Activated naive CD8-positive, alpha-beta T cell treated with anti-CD3 and anti-CD28 coated beads, Interleukin-2, amount 10 ng/mL, durations not matched to agents 7 days and 5 days (primary cell): ENCODE data around the gene SLC8A1. TPM values are rescaled to one million over a fixed set of nuclear protein-coding genes. Genes with fewer than 3 reads are reported as not detected.

Source experiments
- ATAC-seq: fragments of 150-1000 bp; cut with Tn5 transposase; one replicate; pipeline ENCODE4 v1.10.0; 2021; ENCODE audit warnings: low read depth, moderate library complexity
- POLR2A ChIA-PET: fragments of 350-600 bp; sonication (Branson Sonifier 250); formaldehyde crosslinking; loops from one replicate; lab custom pipeline; 2021; ENCODE audit warnings: antibody characterized with exemption; lab: Charles Lee
- DNase-seq: peaks from one replicate; pipeline ENCODE4 v3.0.0; 2021
- H3K27ac Mint-ChIP-seq: one replicate; pipeline ENCODE4 v1.8.0; 2022; ENCODE audit warnings: mild to moderate bottlenecking, mixed read lengths
- H3K27me3 Mint-ChIP-seq: one replicate; pipeline ENCODE4 v1.8.0; 2022; ENCODE audit warnings: mild to moderate bottlenecking, moderate library complexity, mixed read lengths
- H3K36me3 Mint-ChIP-seq: one replicate; pipeline ENCODE4 v1.8.0; 2021; ENCODE audit warnings: mild to moderate bottlenecking, mixed read lengths
- H3K4me1 Mint-ChIP-seq: one replicate; pipeline ENCODE4 v1.8.0; 2021; ENCODE audit warnings: mixed read lengths
- H3K4me3 Mint-ChIP-seq: one replicate; pipeline ENCODE4 v1.8.0; 2022; ENCODE audit warnings: mild to moderate bottlenecking, moderate library complexity, mixed read lengths
- H3K9me3 Mint-ChIP-seq: one replicate; pipeline ENCODE4 v1.8.0; 2021; ENCODE audit warnings: mixed read lengths
- total RNA-seq, 2 experiments: library from RNA; stranded (reverse); gene quantifications; one replicate each; pipeline ENCODE4 v1.2.3, GENCODE V29; 2021

Gene SLC8A1
- total RNA-seq, 2 experiments from 2014 or later = 0.68 to 0.75 TPM

DNA sequence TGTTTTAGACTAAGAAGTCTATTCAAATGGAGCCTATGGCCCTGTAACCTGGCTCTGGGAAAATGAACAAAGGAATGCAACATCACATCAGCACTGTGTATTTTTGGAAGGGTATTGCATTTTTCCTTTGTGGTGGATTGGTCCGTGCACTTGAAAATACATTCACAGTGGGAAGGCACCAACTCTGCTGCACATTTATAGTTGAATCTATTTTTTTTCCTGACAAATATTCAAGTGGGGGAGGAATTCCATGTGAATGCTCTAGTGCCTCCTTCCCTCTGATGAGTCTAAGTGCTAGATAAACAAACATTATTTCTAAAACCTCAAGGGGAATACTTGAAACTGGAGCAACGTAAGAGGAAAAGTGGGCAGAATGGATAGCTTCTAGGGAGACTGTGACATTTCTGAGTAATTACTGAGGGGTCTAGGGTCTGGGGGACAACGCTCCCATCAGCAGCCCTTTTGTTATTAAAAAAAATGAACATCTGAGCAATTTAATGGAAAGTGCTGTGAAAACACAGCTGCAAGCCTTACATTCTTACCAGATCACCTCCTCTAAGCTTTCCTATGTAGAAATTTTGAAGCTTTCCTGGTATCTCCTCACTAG lies 208.2 kb downstream of the SLC8A1 start:
- H3K4me1 Mint-ChIP-seq = no peaks in the 10 kb centered on the region
- POLR2A ChIA-PET = no interaction called here
- H3K9me3 Mint-ChIP-seq = no peaks in the 10 kb centered on the region
- ATAC-seq (no peak), DNase-seq (no peak)
- peaks cover 3% of the 10 kb centered on the region for H3K27me3 Mint-ChIP-seq
- no peak overlapping the region for H3K27ac Mint-ChIP-seq
- no peaks in the 10 kb centered on the region for H3K36me3 Mint-ChIP-seq
- H3K4me3 Mint-ChIP-seq = no peak overlapping the region

- no peak overlapping the region for H3K4me3 Mint-ChIP-seq
- H3K36me3 Mint-ChIP-seq = no peaks in the 10 kb centered on the region
- ATAC-seq (no peak), DNase-seq (no peak)
- H3K9me3 Mint-ChIP-seq = no peaks in the 10 kb centered on the region
- H3K27me3 Mint-ChIP-seq = peaks cover 3% of the 10 kb centered on the region
- H3K4me1 Mint-ChIP-seq = no peaks in the 10 kb centered on the region
- POLR2A ChIA-PET = no interaction called here
- no peak overlapping the region for H3K27ac Mint-ChIP-seq
These were observed 209.6 kb downstream of the SLC8A1 start for GRCh38 chr2:40242315-40242714.

GRCh38 chr2:40240070-40240469 lies 211.8 kb downstream of the SLC8A1 start:
- Mint-ChIP-seq H3K4me3 (no peak overlapping the region), H3K27ac (no peak overlapping the region), H3K36me3 (no peaks in the 10 kb centered on the region), H3K27me3 (peaks cover 3% of the 10 kb centered on the region), H3K9me3 (no peaks in the 10 kb centered on the region), H3K4me1 (no peaks in the 10 kb centered on the region)
- ATAC-seq (no peak), DNase-seq (no peak)
- POLR2A ChIA-PET = no interaction called here

DNA sequence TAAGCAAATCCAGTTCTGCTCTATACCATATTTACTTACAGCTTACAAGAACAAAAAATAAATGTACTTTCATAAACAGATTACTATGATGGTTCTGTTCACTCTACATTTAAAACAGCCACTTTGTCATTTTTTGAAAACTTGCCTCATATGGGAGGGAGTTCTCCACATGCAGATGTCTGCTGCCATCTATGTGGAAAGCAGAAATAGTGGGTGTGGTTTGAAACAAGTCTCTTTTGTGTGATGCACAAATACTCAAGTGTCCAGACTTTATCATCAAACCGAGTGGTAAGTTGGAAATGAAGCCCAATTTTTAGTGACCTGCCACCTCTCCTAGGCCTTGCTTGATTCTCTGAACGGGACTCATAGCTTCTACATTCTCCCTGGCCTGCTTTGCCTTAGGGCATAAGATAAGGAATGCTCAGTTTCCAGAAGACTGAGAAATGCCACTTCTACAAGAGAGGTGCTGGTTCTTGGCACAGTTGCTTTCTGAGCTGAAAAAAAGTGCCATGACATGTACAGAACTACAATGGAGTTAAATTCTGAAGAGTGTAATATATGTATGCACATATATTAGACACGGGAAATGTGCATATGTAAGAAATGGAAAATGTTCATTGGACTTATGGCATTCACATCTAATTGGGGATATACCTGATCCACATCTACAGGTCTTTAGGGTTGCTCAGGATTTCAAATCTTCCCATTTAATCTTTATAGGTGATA lies 221.0 kb downstream of the SLC8A1 start:
- H3K4me3 Mint-ChIP-seq = no peak overlapping the region
- no peaks in the 10 kb centered on the region for H3K36me3 Mint-ChIP-seq
- no peaks in the 10 kb centered on the region for H3K9me3 Mint-ChIP-seq
- ATAC-seq = no peak
- H3K27ac Mint-ChIP-seq = no peak overlapping the region
- H3K4me1 Mint-ChIP-seq = no peaks in the 10 kb centered on the region
- no peaks in the 10 kb centered on the region for H3K27me3 Mint-ChIP-seq
- no peak for DNase-seq
- POLR2A ChIA-PET = no interaction called here

DNA sequence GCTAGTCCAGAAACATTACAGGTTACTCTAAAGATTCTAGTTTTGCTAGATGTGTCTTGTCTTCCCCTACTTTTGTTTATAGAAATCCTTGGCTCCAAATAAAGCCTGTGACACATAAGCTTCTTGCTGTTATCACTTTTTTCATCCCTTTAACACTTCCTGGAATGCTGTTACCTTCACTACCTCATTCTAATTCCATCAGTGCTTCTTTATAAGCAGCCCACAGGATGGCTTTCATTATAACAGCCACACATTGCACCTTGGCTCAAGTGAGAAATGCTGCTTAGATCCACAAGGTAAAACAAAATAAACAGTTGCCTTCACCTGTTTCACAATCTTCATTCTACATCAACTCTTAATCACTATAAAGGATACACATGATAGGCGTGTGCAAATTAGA lies 221.7 kb downstream of the SLC8A1 start:
- H3K4me1 Mint-ChIP-seq = no peaks in the 10 kb centered on the region
- DNase-seq (no peak), ATAC-seq (no peak)
- H3K27me3 Mint-ChIP-seq = no peaks in the 10 kb centered on the region
- no peak overlapping the region for H3K4me3 Mint-ChIP-seq
- no peak overlapping the region for H3K27ac Mint-ChIP-seq
- no peaks in the 10 kb centered on the region for H3K9me3 Mint-ChIP-seq
- POLR2A ChIA-PET = no interaction called here
- no peaks in the 10 kb centered on the region for H3K36me3 Mint-ChIP-seq

GRCh38 chr2:40228310-40228709 lies 223.6 kb downstream of the SLC8A1 start:
- Mint-ChIP-seq H3K4me1 (no peaks in the 10 kb centered on the region), H3K4me3 (no peak overlapping the region), H3K27me3 (no peaks in the 10 kb centered on the region), H3K9me3 (no peaks in the 10 kb centered on the region), H3K36me3 (no peaks in the 10 kb centered on the region), H3K27ac (no peak overlapping the region)
- POLR2A ChIA-PET = no interaction called here
- ATAC-seq = no peak
- no peak for DNase-seq

- Mint-ChIP-seq H3K9me3 (peaks cover 2% of the 10 kb centered on the region), H3K27ac (no peak overlapping the region), H3K27me3 (no peaks in the 10 kb centered on the region), H3K36me3 (no peaks in the 10 kb centered on the region), H3K4me3 (no peak overlapping the region), H3K4me1 (no peaks in the 10 kb centered on the region)
- DNase-seq (no peak), ATAC-seq (no peak)
- POLR2A ChIA-PET = no interaction called here
These were observed 224.7 kb downstream of the SLC8A1 start for GRCh38 chr2:40227210-40227609.

- Mint-ChIP-seq H3K27ac (no peak overlapping the region), H3K4me1 (no peaks in the 10 kb centered on the region), H3K4me3 (no peak overlapping the region), H3K36me3 (no peaks in the 10 kb centered on the region), H3K9me3 (peaks cover 2% of the 10 kb centered on the region), H3K27me3 (no peaks in the 10 kb centered on the region)
- no peak for ATAC-seq
- DNase-seq = no peak
- POLR2A ChIA-PET = no interaction called here
These were observed 225.3 kb downstream of the SLC8A1 start for GRCh38 chr2:40226637-40227036.

GRCh38 chr2:40225670-40226210 lies 226.2 kb downstream of the SLC8A1 start:
- Mint-ChIP-seq H3K27ac (no peak overlapping the region), H3K27me3 (no peaks in the 10 kb centered on the region), H3K9me3 (peaks cover 2% of the 10 kb centered on the region), H3K4me3 (no peak overlapping the region), H3K36me3 (no peaks in the 10 kb centered on the region), H3K4me1 (no peaks in the 10 kb centered on the region)
- ATAC-seq (no peak), DNase-seq (no peak)
- POLR2A ChIA-PET = no interaction called here

DNA sequence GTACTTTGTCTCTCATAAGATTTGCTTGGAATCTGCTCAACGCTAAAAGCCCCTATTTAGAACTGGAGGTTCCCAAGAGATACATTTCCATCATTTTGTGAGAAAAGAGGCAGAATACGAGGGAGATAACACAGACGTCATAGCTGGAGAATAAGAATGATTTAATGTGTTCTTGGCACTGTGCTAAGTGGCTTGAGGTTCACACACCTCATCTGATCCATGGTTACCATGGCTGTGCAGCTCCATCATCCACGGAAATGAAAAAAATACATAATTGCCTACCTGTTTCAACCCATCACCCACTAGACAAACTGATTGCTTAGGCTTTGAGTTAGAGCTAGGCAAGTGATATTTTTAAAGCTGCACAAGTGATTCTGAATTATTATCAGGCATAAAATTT lies 227.6 kb downstream of the SLC8A1 start:
- ATAC-seq (no peak), DNase-seq (no peak)
- Mint-ChIP-seq H3K9me3 (peaks cover 2% of the 10 kb centered on the region), H3K4me1 (no peaks in the 10 kb centered on the region), H3K4me3 (no peak overlapping the region), H3K27ac (no peak overlapping the region), H3K36me3 (no peaks in the 10 kb centered on the region), H3K27me3 (no peaks in the 10 kb centered on the region)
- POLR2A ChIA-PET = no interaction called here

DNA sequence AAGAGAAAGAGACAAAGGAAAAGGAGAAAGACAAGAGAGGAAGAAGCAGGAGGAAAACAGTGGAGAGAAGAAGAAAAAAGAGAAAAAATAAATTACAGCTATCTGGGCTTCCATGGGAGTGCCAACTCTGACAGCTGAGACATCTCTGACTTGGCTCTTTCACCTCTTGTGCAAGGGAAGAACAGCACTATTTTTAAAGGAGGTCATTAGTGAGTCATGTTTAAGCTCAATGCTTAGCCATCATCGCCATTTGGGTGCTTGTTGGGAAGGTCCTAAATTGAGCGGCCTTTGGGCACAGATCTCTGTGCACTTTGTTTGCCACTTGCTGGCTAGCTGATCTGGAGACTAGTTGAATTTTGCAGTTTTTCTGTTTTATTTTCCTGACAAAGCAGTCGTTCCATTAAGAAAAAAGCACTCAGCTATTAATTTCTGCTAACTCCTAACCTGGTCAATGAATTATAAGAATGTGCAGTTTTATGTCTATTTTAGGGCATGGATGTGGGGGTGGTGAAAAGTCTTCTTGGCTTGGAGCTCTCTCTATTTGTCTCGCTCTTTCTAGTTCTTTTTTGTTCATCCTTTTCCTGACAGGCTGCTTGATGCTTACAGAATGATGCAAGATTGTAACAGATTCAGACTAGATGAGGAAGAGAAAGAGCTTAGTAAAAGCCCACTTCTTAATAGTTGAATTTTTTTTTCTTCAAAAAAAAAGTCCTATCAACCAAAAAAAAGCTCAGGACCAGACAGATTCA lies 231.5 kb downstream of the SLC8A1 start:
- no peak for ATAC-seq
- no peaks in the 10 kb centered on the region for H3K27me3 Mint-ChIP-seq
- H3K9me3 Mint-ChIP-seq = peaks cover 7% of the 10 kb centered on the region
- H3K4me1 Mint-ChIP-seq = no peaks in the 10 kb centered on the region
- no peaks in the 10 kb centered on the region for H3K36me3 Mint-ChIP-seq
- no peak overlapping the region for H3K27ac Mint-ChIP-seq
- H3K4me3 Mint-ChIP-seq = no peak overlapping the region
- DNase-seq = no peak
- POLR2A ChIA-PET = no interaction called here

DNA sequence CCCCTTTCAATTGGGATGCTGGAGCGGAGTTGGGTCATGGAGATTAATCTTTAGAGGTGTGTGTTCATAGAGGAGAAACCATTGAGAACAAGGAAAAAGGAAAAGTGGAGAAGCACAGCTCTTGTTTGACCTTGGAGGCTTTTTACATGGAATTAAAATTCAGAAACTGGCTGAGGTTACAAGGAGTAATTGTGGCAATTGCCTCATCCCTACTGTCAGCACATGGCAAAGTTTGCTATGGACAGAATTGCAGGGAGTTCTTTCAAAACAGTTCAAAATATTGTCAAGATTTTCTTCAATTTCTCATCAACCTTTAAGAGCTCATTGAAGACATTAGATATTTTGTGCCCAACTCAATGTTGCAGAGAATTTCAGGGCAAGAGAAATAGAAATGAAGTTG lies 232.7 kb downstream of the SLC8A1 start:
- H3K27me3 Mint-ChIP-seq = no peaks in the 10 kb centered on the region
- no peaks in the 10 kb centered on the region for H3K36me3 Mint-ChIP-seq
- H3K9me3 Mint-ChIP-seq = peaks cover 7% of the 10 kb centered on the region
- ATAC-seq (no peak), DNase-seq (no peak)
- POLR2A ChIA-PET = no interaction called here
- no peak overlapping the region for H3K4me3 Mint-ChIP-seq
- H3K27ac Mint-ChIP-seq = no peak overlapping the region
- no peaks in the 10 kb centered on the region for H3K4me1 Mint-ChIP-seq

- POLR2A ChIA-PET = no interaction called here
- Mint-ChIP-seq H3K36me3 (no peaks in the 10 kb centered on the region), H3K9me3 (peaks cover 7% of the 10 kb centered on the region), H3K4me1 (no peaks in the 10 kb centered on the region), H3K4me3 (no peak overlapping the region), H3K27me3 (no peaks in the 10 kb centered on the region), H3K27ac (no peak overlapping the region)
- ATAC-seq (no peak), DNase-seq (no peak)
These were observed 233.2 kb downstream of the SLC8A1 start for GRCh38 chr2:40218679-40219078.

GRCh38 chr2:40213619-40214018 lies 238.3 kb downstream of the SLC8A1 start:
- no peaks in the 10 kb centered on the region for H3K27me3 Mint-ChIP-seq
- POLR2A ChIA-PET = no interaction called here
- H3K36me3 Mint-ChIP-seq = no peaks in the 10 kb centered on the region
- peaks cover 1% of the 10 kb centered on the region for H3K4me1 Mint-ChIP-seq
- no peak overlapping the region for H3K4me3 Mint-ChIP-seq
- peaks cover 3% of the 10 kb centered on the region for H3K9me3 Mint-ChIP-seq
- no peak overlapping the region for H3K27ac Mint-ChIP-seq
- ATAC-seq = no peak
- DNase-seq = no peak
